Naive thymus-derived CD8-positive, alpha-beta T cell (primary cell): ENCODE measurements around the gene NOC4L. TPM values are rescaled to one million over a fixed set of nuclear protein-coding genes. Genes with fewer than 3 reads are reported as not detected.

Experiments used
- ATAC-seq, 2 donors: fragments of 150-1000 bp; cut with Tn5 transposase in 1 of 2; sonication (Bioruptor Pico), chemical (Tn5 transposase) in 1 of 2; 1 replicate in 1 of 2; 2 replicates in 1 of 2; pipeline ENCODE4 v1.10.0; 2021; ENCODE audit warnings: mild to moderate bottlenecking in 2 of 2, moderate library complexity in 2 of 2
- POLR2A ChIA-PET: fragments of 350-600 bp; sonication (Branson Sonifier 250); formaldehyde crosslinking; loops from one replicate; lab custom pipeline; 2021; ENCODE audit warnings: antibody characterized with exemption; lab: Charles Lee
- DNase-seq, 10 donors: peaks; one replicate each; pipeline versions ENCODE4 v3.0.0 to v3.0.0-alpha.2; 2020 to 2022
- H3K27ac Mint-ChIP-seq, 10 donors: one replicate each; pipeline ENCODE4 v1.8.0; 2020 to 2022; ENCODE audit warnings: mild to moderate bottlenecking in 10 of 10, mixed read lengths in 10 of 10, moderate library complexity in 4 of 10, inconsistent platforms in 1 of 10
- H3K27me3 Mint-ChIP-seq, 5 donors: one replicate each; pipeline ENCODE4 v1.8.0; 2021 to 2022; ENCODE audit warnings: mixed read lengths in 5 of 5
- H3K36me3 Mint-ChIP-seq, 3 donors: one replicate each; pipeline ENCODE4 v1.8.0; 2020 to 2022; ENCODE audit warnings: mixed read lengths in 3 of 3, mild to moderate bottlenecking in 2 of 3, inconsistent platforms in 1 of 3
- H3K4me1 Mint-ChIP-seq, 4 donors: one replicate each; pipeline ENCODE4 v1.8.0; 2021 to 2022; ENCODE audit warnings: mixed read lengths in 4 of 4
- H3K4me3 Mint-ChIP-seq, 10 donors: one replicate each; pipeline ENCODE4 v1.8.0; 2020 to 2022; ENCODE audit warnings: mild to moderate bottlenecking in 10 of 10, mixed read lengths in 10 of 10, moderate library complexity in 6 of 10, inconsistent platforms in 1 of 10
- H3K9me3 Mint-ChIP-seq, 9 donors: one replicate each; pipeline ENCODE4 v1.8.0; 2020 to 2022; ENCODE audit warnings: mixed read lengths in 9 of 9, mild to moderate bottlenecking in 3 of 9, inconsistent platforms in 1 of 9, moderate library complexity in 1 of 9
- polyA plus RNA-seq, 3 donors: library from polyadenylated mRNA; unstranded; fragments of 300-500 nt; fragmentation: Illumina TruSeq; gene quantifications; one replicate each; pipeline ENCODE4 v1.2.3, GENCODE V29; 2021
- total RNA-seq, 8 experiments: library from RNA in 2 of 8; stranded (reverse) in 2 of 8; gene quantifications; one replicate each; pipeline ENCODE4 v1.2.3 and lab custom pipeline; 2021 to 2026

NOC4L gene
- total and polyA plus RNA-seq, 5 experiments from 2014 or later = 20.0 to 31.2 (median 23.5) TPM

GRCh38 chr12:132200800-132201199 is 56.5 kb downstream of the NOC4L start:
- H3K4me3 Mint-ChIP-seq = no peak overlapping the region
- peaks cover 3 to 16% (median 8%) of the 10 kb centered on the region in 4 donors for H3K4me1 Mint-ChIP-seq
- POLR2A ChIA-PET = no interaction called here
- ATAC-seq (no peak), DNase-seq (no peak)
- H3K9me3 Mint-ChIP-seq = peaks cover 0 to 2% (median 0%) of the 10 kb centered on the region in 9 donors
- H3K27me3 Mint-ChIP-seq = peaks cover 8 to 31% (median 16%) of the 10 kb centered on the region in 5 donors
- H3K27ac Mint-ChIP-seq = no peak overlapping the region
- no peaks in the 10 kb centered on the region for H3K36me3 Mint-ChIP-seq

GRCh38 chr12:132201391-132202120 is 57.3 kb downstream of the NOC4L start:
- H3K27me3 Mint-ChIP-seq = peaks cover 9 to 39% (median 22%) of the 10 kb centered on the region in 5 donors
- H3K4me3 Mint-ChIP-seq = no peak overlapping the region
- H3K27ac Mint-ChIP-seq = no peak overlapping the region
- DNase-seq (no peak), ATAC-seq (no peak)
- POLR2A ChIA-PET = no interaction called here
- H3K9me3 Mint-ChIP-seq = no peaks in the 10 kb centered on the region
- peaks cover 3 to 20% (median 8%) of the 10 kb centered on the region in 4 donors for H3K4me1 Mint-ChIP-seq
- H3K36me3 Mint-ChIP-seq = no peaks in the 10 kb centered on the region

Other genes with a start within 250 kb of the NOC4L start
- 10 to 100 TPM; 47.1 to 54.4 TPM for gene ULK1, start 249.8 kb upstream of the NOC4L start, total RNA-seq
- gene ULK1, start 249.8 kb upstream of the NOC4L start, polyA plus RNA-seq = under 1 TPM; 0.43 to 0.76 (median 0.68) TPM
- gene PUS1, start 215.2 kb upstream of the NOC4L start, total RNA-seq = 10 to 100 TPM; 56.9 to 57.0 TPM
- gene PUS1, start 215.2 kb upstream of the NOC4L start, polyA plus RNA-seq = 10 to 100 TPM; 16.9 to 35.1 (median 17.5) TPM
- gene EP400, start 194.5 kb upstream of the NOC4L start, total RNA-seq = 10 to 100 TPM; 80.6 to 82.5 TPM
- 1 to 10 TPM; 1.1 to 3.4 (median 2.0) TPM for gene EP400, start 194.5 kb upstream of the NOC4L start, polyA plus RNA-seq
- gene DDX51, start 138 bp upstream of the NOC4L start, total RNA-seq = 10 to 100 TPM; 55.7 to 57.9 TPM
- gene DDX51, start 138 bp upstream of the NOC4L start, polyA plus RNA-seq = 10 to 100 TPM in 1 of 3 donors, 1 to 10 TPM in 2; 7.4 to 20.9 (median 7.8) TPM
- gene GALNT9, start 185.1 kb downstream of the NOC4L start, total RNA-seq = not detected
- gene GALNT9, start 185.1 kb downstream of the NOC4L start, polyA plus RNA-seq = not detected